ENCODE results near the gene KAZN.

KAZN gene

DNA sequence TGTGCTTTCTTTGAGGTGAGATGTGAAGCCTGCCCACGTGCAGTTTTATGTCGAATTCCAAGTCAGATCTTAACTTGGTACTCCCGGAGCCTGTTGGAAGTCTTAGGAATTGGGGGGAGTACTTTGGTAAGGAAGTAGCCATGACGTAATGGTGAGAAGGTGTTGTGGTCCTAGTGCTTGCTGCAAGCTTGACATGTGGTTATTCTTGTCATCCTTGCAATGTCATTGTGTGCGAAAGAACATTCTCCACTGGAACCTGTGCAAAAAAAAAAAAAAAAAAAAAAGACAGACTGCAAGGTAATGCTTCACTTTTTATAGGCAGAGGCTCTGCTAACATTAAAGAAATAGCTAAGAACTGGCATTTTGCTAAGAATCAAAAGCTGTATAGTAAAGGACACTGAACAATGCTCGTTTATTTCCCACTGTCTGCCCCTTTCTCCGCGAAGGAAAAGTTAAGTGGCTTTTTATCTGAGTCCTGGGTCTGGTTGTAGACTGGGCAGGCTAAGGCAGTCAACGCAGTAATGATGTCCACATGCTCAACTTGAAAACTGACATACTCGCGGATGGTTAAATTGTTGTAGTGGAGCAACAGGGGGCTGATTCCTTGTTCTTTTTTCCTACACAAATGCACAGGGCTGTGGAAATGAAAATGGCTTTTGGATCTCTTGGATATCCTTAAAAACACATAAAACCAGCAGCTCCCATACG lies 2.1 kb downstream of the KAZN start:
- no peak for DNase-seq (ENCODE audit: low spot score)
- TF ChIP-seq, protein P1, sequence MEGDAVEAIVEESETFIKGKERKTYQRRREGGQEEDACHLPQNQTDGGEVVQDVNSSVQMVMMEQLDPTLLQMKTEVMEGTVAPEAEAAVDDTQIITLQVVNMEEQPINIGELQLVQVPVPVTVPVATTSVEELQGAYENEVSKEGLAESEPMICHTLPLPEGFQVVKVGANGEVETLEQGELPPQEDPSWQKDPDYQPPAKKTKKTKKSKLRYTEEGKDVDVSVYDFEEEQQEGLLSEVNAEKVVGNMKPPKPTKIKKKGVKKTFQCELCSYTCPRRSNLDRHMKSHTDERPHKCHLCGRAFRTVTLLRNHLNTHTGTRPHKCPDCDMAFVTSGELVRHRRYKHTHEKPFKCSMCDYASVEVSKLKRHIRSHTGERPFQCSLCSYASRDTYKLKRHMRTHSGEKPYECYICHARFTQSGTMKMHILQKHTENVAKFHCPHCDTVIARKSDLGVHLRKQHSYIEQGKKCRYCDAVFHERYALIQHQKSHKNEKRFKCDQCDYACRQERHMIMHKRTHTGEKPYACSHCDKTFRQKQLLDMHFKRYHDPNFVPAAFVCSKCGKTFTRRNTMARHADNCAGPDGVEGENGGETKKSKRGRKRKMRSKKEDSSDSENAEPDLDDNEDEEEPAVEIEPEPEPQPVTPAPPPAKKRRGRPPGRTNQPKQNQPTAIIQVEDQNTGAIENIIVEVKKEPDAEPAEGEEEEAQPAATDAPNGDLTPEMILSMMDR (IDR thresholded peaks at IDR 0.05; ENCODE audit: borderline replicate concordance, control extremely low read depth, extremely low read depth, insufficient read depth, missing control alignments), result no peak
- in situ Hi-C loops (cut with MboI; ENCODE audit: low sequenced_read_pairs, unreplicated experiment), result no loop called here

- DNase-seq (ENCODE audit: low spot score), result no peak
- TF ChIP-seq, protein P1 (IDR thresholded peaks at IDR 0.05; ENCODE audit: borderline replicate concordance, control extremely low read depth, extremely low read depth, insufficient read depth, missing control alignments), result no peak
- in situ Hi-C loops (cut with MboI; ENCODE audit: low sequenced_read_pairs, unreplicated experiment), result no loop called here
Observed at GRCh38 chr1:14602136-14602535, 3.7 kb downstream of the KAZN start.

GRCh38 chr1:14603645-14604044 lies 5.2 kb downstream of the KAZN start:
- TF ChIP-seq, protein P1 (IDR thresholded peaks at IDR 0.05; ENCODE audit: borderline replicate concordance, control extremely low read depth, extremely low read depth, insufficient read depth, missing control alignments), result no peak
- in situ Hi-C loops (cut with MboI; ENCODE audit: low sequenced_read_pairs, unreplicated experiment), result no loop called here
- DNase-seq (ENCODE audit: low spot score), result no peak

GRCh38 chr1:14604414-14604813 lies 5.9 kb downstream of the KAZN start:
- no peak for DNase-seq (ENCODE audit: low spot score)
- TF ChIP-seq, protein P1 (IDR thresholded peaks at IDR 0.05; ENCODE audit: borderline replicate concordance, control extremely low read depth, extremely low read depth, insufficient read depth, missing control alignments), result no peak
- in situ Hi-C loops (cut with MboI; ENCODE audit: low sequenced_read_pairs, unreplicated experiment), result no loop called here

DNA sequence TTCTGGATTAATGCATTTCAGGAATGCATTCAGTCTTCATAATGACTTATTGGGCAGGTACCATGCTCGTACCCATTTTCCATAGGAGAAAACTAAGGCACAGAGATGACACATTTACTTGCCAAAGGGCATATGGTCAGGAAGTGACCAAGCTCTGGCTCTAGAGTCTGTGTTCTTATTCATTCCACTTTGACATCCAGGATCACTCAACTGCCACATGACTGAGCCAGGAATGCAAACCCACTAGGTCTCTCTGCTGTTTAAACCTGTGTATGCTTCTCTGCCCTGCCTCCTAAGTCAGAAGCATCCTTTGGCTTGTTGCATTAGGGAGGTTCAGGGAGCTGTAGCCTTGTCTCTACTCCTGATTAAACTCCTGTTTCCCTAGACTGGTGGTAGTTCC lies 7.5 kb downstream of the KAZN start:
- no peak for DNase-seq (ENCODE audit: low spot score)
- in situ Hi-C loops (cut with MboI; ENCODE audit: low sequenced_read_pairs, unreplicated experiment), result no loop called here
- TF ChIP-seq, protein P1 (IDR thresholded peaks at IDR 0.05; ENCODE audit: borderline replicate concordance, control extremely low read depth, extremely low read depth, insufficient read depth, missing control alignments), result no peak

- no peak for DNase-seq (ENCODE audit: low spot score)
- TF ChIP-seq, protein P1 (IDR thresholded peaks at IDR 0.05; ENCODE audit: borderline replicate concordance, control extremely low read depth, extremely low read depth, insufficient read depth, missing control alignments), result no peak
- in situ Hi-C loops (cut with MboI; ENCODE audit: low sequenced_read_pairs, unreplicated experiment), result no loop called here
Observed at GRCh38 chr1:14606632-14607031, 8.1 kb downstream of the KAZN start.
